HUES6 (cell line): Measurements from ENCODE around the gene TPSD1.
"Not testable (repeated sequence)": the region's sequence is repeated elsewhere in the genome, so short reads cannot be mapped to it uniquely, and the experiment has no call there.

Source experiments
- H3K27ac ChIP-seq: 2 replicates; pipeline ENCODE4 v1.7.0; 2013; ENCODE audit warnings: low read depth, mild to moderate bottlenecking, low read length, inconsistent platforms
- H3K27me3 ChIP-seq: 2 replicates; pipeline ENCODE4 v1.6.1; 2013; ENCODE audit warnings: low read length; ENCODE audit not compliant: control insufficient read depth, insufficient read depth
- H3K36me3 ChIP-seq: 2 replicates; pipeline ENCODE4 v1.6.1; 2013; ENCODE audit warnings: low read length; ENCODE audit not compliant: control insufficient read depth, insufficient read depth
- H3K4me1 ChIP-seq: 2 replicates; pipeline ENCODE4 v1.6.1; 2013; ENCODE audit warnings: low read length; ENCODE audit not compliant: control insufficient read depth, insufficient read depth
- H3K4me3 ChIP-seq: 2 replicates; pipeline ENCODE4 v1.5.1; 2013; ENCODE audit warnings: low read depth, low read length
- H3K9ac ChIP-seq: one replicate; pipeline ENCODE4 v1.6.1; 2013; ENCODE audit warnings: mild to moderate bottlenecking, low read length
- H3K9me3 ChIP-seq: 2 replicates; pipeline ENCODE4 v1.6.1; 2013; ENCODE audit warnings: low read depth, low read length; ENCODE audit not compliant: control insufficient read depth, insufficient read depth

The TPSD1 gene

DNA sequence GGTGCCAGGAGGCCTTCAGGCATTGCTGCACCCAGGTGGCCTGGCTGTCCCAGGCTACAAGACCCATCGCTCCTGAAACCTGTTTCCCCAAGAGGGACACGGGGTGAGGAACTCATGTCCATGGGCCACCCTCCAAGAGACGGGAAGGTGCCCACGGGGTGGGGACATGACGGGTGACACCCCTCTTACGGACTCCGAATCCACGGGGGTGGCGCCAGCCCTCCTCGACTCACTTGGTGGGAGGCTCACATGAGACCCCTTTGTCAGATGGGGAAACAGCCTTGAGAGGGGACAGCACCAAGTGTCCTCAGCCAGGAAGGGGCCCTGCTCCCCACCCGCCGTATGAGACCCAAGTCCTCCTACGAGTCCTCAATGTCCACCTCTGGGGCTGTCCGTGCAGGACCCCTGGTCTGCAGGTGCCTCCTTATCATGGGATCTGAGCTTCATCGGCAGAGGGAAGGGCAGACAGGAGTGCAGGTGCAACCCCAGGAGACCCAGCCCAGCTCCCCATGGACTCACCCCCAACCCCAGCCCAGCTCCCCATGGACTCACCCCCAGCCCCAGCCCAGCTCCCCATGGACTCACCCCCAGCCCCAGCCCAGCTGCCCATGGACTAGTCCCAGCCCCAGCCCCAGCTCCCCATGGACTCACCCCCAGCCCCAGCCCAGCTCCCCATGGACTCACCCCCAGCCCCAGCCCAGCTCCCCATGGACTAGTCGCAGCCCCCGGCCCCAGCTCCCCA, 25.2 kb upstream of the TPSD1 start:
- H3K9ac ChIP-seq, H3K27ac ChIP-seq, H3K36me3 ChIP-seq, H3K4me3 ChIP-seq, H3K27me3 ChIP-seq, H3K9me3 ChIP-seq, H3K4me1 ChIP-seq: not testable (repeated sequence)

DNA sequence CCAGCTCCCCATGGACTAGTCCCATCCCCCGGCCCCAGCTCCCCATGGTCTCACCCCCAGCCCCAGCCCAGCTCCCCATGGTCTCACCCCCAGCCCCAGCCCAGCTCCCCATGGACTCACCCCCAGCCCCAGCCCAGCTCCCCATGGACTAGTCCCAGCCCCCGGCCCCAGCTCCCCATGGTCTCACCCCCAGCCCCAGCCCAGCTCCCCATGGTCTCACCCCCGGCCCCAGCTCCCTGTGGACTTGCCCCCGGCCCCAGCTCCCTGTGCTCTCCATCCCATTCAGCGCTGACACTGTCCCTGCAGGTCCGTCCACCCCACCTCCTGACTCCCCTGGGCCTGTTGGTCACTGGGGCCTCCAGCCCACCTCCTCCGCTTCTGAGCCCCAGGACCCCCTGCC, 24.6 kb upstream of the TPSD1 start:
- H3K9me3 ChIP-seq, H3K27ac ChIP-seq, H3K4me3 ChIP-seq, H3K4me1 ChIP-seq, H3K36me3 ChIP-seq, H3K9ac ChIP-seq, H3K27me3 ChIP-seq: not testable (repeated sequence)

DNA sequence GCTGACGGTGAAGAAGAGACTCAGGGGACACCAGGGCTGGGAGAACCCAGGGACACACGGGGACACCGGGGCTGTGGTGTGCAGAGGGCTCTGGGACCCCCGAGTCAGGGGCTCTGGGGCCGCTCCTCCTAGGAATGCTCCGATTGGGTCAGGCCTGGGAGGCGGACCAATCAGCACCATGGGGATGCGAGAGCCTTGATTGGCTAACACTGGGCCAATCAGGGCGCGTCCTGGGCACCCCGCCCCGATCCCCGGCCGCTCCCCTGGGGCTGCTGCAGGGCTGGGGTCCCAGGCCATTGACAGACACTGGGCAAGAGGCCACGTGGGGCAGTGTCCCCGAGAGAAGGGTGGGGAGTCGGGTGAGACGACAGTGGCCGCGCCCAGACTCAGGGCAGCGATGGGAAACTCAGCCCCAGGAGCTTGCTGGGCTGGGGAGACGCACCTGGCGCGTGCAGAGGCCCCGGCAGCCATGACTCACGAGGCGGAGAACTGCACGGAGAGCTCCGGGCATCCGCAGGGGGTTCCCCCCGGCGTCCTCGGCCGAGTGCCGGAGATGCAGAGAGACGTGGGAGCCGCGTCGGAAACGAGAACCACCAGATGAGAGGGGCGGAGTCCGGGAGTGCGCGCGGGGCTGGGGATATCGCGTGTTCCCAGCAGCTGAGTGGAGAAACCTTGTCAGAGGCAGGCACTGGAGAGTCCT, 23.7 kb upstream of the TPSD1 start:
- H3K4me1 ChIP-seq, H3K9ac ChIP-seq, H3K36me3 ChIP-seq, H3K4me3 ChIP-seq, H3K27me3 ChIP-seq, H3K27ac ChIP-seq, H3K9me3 ChIP-seq: not testable (repeated sequence)

DNA sequence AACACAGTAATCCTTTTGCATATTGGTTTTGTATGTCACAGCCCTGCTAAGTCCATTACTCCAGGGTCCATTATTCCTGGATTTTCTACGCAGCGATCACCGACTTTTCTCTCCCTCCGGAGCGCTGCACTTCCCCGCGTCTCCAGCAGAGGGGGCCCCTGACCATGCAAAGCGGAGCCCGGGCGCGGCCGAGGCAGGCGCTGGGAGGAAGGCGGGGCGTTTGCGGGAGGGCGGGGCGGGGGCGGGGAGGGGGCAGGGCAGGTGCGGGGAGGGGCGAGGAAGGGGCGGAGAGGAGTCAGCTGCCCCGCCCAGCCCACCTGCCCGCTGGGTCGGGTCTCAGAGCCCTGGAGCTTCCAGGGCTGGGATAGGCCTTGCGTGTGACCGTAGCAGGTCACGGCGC, 19.2 kb upstream of the TPSD1 start:
- not testable (repeated sequence) for H3K27me3 ChIP-seq, H3K9me3 ChIP-seq, H3K4me1 ChIP-seq, H3K4me3 ChIP-seq, H3K9ac ChIP-seq, H3K27ac ChIP-seq, H3K36me3 ChIP-seq

- Histone ChIP-seq H3K9ac (no peak overlapping the region), H3K27me3 (peaks cover 5% of the 10 kb centered on the region), H3K9me3 (no peaks in the 10 kb centered on the region), H3K36me3 (no peaks in the 10 kb centered on the region), H3K4me1 (no peaks in the 10 kb centered on the region), H3K4me3 (no peak overlapping the region), H3K27ac (no peak overlapping the region)
Measured at GRCh38 chr16:1237990-1238389, 17.9 kb upstream of the TPSD1 start.

DNA sequence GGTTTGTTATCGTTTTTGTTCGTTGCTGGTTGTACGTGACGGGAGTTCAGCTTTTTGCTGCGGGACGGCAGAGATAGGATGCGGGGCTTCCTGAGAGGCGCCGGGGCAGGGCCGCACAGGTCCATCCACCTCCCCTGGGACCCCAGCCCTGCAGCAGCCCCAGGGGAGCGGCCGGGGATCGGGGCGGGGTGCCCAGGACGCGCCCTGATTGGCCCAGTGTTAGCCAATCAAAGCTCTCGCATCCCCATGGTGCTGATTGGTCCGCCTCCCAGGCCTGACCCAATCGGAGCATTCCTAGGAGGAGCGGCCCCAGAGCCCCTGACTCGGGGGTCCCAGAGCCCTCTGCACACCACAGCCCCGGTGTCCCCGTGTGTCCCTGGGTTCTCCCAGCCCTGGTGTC, 17.0 kb upstream of the TPSD1 start:
- not testable (repeated sequence) for H3K27me3 ChIP-seq, H3K36me3 ChIP-seq, H3K4me3 ChIP-seq, H3K9ac ChIP-seq, H3K9me3 ChIP-seq, H3K27ac ChIP-seq, H3K4me1 ChIP-seq

- H3K27me3 ChIP-seq, H3K27ac ChIP-seq, H3K9ac ChIP-seq, H3K36me3 ChIP-seq, H3K9me3 ChIP-seq, H3K4me1 ChIP-seq, H3K4me3 ChIP-seq: not testable (repeated sequence)
Measured at GRCh38 chr16:1239575-1239974, 16.3 kb upstream of the TPSD1 start.

GRCh38 chr16:1240436-1240835, 15.4 kb upstream of the TPSD1 start, which contains the start of gene TPSAB1:
Gene TPSAB1, plus strand, starts transcription at chr16:1240705. Its CDS starts 234 bp downstream, at chr16:1240939.
- not testable (repeated sequence) for H3K9ac ChIP-seq, H3K9me3 ChIP-seq, H3K4me3 ChIP-seq, H3K4me1 ChIP-seq, H3K27ac ChIP-seq, H3K36me3 ChIP-seq
- H3K27me3 ChIP-seq = peaks cover 11% of the 10 kb centered on the region

DNA sequence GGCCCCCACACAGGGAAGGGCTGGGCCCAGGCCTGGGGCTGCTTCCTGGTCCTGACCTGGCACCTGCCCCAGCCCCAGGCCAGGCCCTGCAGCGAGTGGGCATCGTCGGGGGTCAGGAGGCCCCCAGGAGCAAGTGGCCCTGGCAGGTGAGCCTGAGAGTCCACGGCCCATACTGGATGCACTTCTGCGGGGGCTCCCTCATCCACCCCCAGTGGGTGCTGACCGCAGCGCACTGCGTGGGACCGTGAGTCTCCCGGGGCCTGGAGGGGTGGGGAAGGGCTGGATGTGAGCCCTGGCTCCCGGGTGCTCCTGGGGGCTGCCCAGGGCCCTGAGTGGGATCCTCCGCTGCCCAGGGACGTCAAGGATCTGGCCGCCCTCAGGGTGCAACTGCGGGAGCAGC, 14.8 kb upstream of the TPSD1 start:
- not testable (repeated sequence) for H3K4me3 ChIP-seq, H3K4me1 ChIP-seq, H3K27ac ChIP-seq, H3K9ac ChIP-seq, H3K36me3 ChIP-seq, H3K9me3 ChIP-seq
- peaks cover 14% of the 10 kb centered on the region for H3K27me3 ChIP-seq

- H3K9me3 ChIP-seq, H3K27ac ChIP-seq, H3K9ac ChIP-seq, H3K36me3 ChIP-seq, H3K4me3 ChIP-seq, H3K4me1 ChIP-seq: not testable (repeated sequence)
- peaks cover 25% of the 10 kb centered on the region for H3K27me3 ChIP-seq
Measured at GRCh38 chr16:1243363-1243762, 12.5 kb upstream of the TPSD1 start.

DNA sequence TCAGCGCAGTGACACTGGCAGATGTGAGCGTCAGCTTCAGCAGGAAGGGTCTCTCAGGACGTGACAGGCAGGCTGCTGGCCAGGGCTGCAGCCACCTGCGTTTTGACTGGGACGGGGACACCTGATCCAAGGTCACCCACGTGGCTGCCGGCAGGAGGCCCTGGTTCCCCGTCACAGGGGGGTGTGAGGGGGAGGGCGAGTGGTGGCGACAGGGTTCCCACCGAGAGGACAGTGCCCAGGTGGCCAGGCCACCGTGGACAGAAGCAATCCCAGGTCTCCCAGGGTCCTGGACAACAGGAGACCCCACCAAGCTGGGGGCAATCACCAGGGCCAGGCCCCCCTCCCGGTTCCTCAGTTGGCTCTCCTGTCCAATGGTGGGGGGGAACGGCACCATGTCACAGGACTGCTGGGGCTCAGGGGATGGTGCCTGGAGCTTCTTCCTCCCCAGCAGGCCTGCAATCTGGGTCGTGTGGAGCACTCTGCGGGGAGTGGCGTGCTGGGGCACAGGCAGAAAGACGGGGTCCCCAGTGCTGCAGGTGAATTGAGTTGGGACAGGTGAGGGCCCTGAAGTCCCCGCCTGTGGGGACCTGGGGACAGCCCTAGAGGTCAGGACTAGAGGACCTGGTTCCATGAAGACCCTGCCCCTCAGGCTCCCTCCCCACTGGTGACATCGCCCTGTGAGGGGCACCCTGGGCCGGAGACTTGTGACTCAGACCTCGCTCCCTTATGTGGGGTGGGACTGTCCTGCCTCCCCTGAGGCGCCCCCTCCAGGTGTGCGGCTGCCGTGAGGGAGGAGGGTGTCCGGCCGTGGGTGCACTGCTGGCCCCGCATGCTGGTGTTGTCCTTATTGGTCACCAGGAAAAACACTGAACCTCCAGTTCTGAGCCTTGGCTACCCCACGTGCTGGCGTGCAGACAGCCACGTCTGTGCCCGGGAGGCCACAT, 11.7 kb upstream of the TPSD1 start:
- peaks cover 25% of the 10 kb centered on the region for H3K27me3 ChIP-seq
- not testable (repeated sequence) for H3K36me3 ChIP-seq, H3K4me1 ChIP-seq, H3K4me3 ChIP-seq, H3K9me3 ChIP-seq, H3K27ac ChIP-seq, H3K9ac ChIP-seq
